Stimulated activated CD8-positive, alpha-beta memory T cell treated with anti-CD3 and anti-CD28 coated beads, Interleukin-15, amount 100 ng/mL, for 48 hours (primary cell): Measurements from ENCODE around the gene CDH4.

ENCODE experiments used
- DNase-seq, 2 donors: peaks; one replicate each; pipeline ENCODE4 v3.0.0-alpha.2; 2020; ENCODE audit warnings: low read depth in 2 of 2

The CDH4 gene

GRCh38 chr20:61356196-61356595 lies 104.1 kb downstream of the CDH4 start:
- no peak for DNase-seq

- DNase-seq, result no peak
Measured at GRCh38 chr20:61357119-61357518, 105.1 kb downstream of the CDH4 start.

GRCh38 chr20:61359254-61359653 lies 107.2 kb downstream of the CDH4 start:
- no peak for DNase-seq

- no peak for DNase-seq
Measured at GRCh38 chr20:61360296-61360695, 108.2 kb downstream of the CDH4 start.

GRCh38 chr20:61360940-61361339 lies 108.9 kb downstream of the CDH4 start:
- no peak for DNase-seq

GRCh38 chr20:61361501-61361900 lies 109.4 kb downstream of the CDH4 start:
- DNase-seq, result no peak

GRCh38 chr20:61364147-61364546 lies 112.1 kb downstream of the CDH4 start:
- DNase-seq, result no peak

- DNase-seq, result no peak
Measured at GRCh38 chr20:61366914-61367313, 114.9 kb downstream of the CDH4 start.

- DNase-seq, result no peak
Measured at GRCh38 chr20:61369731-61370520, 117.9 kb downstream of the CDH4 start.

GRCh38 chr20:61370841-61371303 lies 118.8 kb downstream of the CDH4 start:
- DNase-seq, result no peak

GRCh38 chr20:61371501-61372136 lies 119.6 kb downstream of the CDH4 start:
- no peak for DNase-seq

GRCh38 chr20:61372137-61373054 lies 120.3 kb downstream of the CDH4 start:
- DNase-seq, result no peak

- DNase-seq, result no peak
Measured at GRCh38 chr20:61373055-61373399, 121.0 kb downstream of the CDH4 start.

- DNase-seq, result no peak
Measured at GRCh38 chr20:61373956-61374545, 122.0 kb downstream of the CDH4 start.

GRCh38 chr20:61376541-61377240 lies 124.6 kb downstream of the CDH4 start:
- no peak for DNase-seq

GRCh38 chr20:61378694-61379355 lies 126.8 kb downstream of the CDH4 start:
- no peak for DNase-seq

- no peak for DNase-seq
Measured at GRCh38 chr20:61379898-61380544, 128.0 kb downstream of the CDH4 start.

- no peak for DNase-seq
Measured at GRCh38 chr20:61380545-61380915, 128.5 kb downstream of the CDH4 start.

- DNase-seq, result no peak
Measured at GRCh38 chr20:61382194-61382593, 130.1 kb downstream of the CDH4 start.

- DNase-seq, result no peak
Measured at GRCh38 chr20:61385296-61385695, 133.2 kb downstream of the CDH4 start.
